ENCODE results near the gene CLASP2.
A peak's percentile ranks its signal among the peaks of the same experiment; 100 is the strongest.
"Not testable (repeated sequence)": the region's sequence is repeated elsewhere in the genome, so short reads cannot be mapped to it uniquely, and the experiment has no call there.

The CLASP2 gene

DNA sequence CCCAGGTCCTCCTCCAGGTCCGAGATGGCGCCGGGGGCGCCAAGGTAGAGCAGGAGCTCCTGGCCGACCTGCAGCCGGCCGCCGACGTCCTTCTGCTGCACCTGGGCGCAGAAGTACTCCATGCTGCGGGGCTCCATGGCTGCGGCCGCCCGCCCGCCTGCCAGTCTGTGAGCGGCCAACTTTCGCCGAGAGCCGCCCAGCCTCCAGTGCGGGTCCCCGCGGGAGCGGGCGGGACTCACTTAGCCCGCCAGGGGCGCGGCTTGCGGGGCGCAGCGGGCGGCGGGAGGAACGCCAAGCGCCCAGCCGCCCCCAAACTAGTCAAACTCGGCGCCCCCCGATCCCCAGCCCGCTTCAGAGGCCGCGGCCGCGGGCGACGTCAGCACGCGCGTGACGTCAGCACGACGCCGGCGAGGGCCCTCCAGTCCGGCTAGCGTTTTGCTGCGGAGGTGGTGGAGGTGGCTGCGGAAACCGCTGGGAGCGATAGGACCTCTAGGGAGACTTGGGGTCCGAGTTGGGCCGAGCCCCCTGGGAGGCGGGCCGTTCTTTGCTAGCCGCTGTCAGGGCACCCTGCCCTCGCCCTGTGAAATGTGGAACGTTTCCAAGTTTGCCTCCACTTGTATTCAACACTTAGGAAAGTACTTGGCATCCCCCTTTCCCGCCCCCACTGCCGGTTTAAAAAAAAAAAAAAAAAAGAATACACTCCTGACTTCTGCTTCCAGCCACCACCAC, at the start of gene CLASP2:
Gene CLASP2 (minus strand): TSS at position 389 of the 729 bp plus-strand sequence. CDS start 252 bp downstream, at position 137.
- Histone ChIP-seq H3K9me3 (ENCODE audit: insufficient read depth, low read length, severe bottlenecking) (no peaks in the 10 kb centered on the region), H3K4me2 (ENCODE audit: insufficient read depth, low read length) (peak within 1 kb of the TSS; percentile 80), H3K9ac (ENCODE audit: low read depth, low read length) (peak within 1 kb of the TSS; percentile 92), H4K20me1 (ENCODE audit: insufficient read depth, low read length) (peaks cover 19% of the 10 kb centered on the region; the same call in 1 of the 2 replicates), H3K27ac (ENCODE audit: low read length) (peak within 1 kb of the TSS; percentile 79), H3K4me3 (ENCODE audit: low read depth in 1 of 2, low read length in 2 of 2) (peak within 1 kb of the TSS; percentile 53 to 88), H3K27me3 (ENCODE audit: insufficient read depth, low read length, poor library complexity) (no peaks in the 10 kb centered on the region), H2AFZ (ENCODE audit: low read depth, low read length) (peak within 1 kb of the TSS; percentile 94), H3K4me1 (ENCODE audit: insufficient read depth, low read length) (peaks cover 38% of the 10 kb centered on the region), H3K79me2 (ENCODE audit: insufficient read depth, low read length) (peaks cover 56% of the 10 kb centered on the region), H3K36me3 (ENCODE audit: insufficient read depth, low read length) (0 out of 2 replicates have a peak, but pooled peaks cover 4% of the 10 kb centered on the region)
- ATAC-seq (ENCODE audit: insufficient read depth, low read depth) (peak; percentile 89), DNase-seq (peak; percentile 85)
- TF ChIP-seq, protein P1, sequence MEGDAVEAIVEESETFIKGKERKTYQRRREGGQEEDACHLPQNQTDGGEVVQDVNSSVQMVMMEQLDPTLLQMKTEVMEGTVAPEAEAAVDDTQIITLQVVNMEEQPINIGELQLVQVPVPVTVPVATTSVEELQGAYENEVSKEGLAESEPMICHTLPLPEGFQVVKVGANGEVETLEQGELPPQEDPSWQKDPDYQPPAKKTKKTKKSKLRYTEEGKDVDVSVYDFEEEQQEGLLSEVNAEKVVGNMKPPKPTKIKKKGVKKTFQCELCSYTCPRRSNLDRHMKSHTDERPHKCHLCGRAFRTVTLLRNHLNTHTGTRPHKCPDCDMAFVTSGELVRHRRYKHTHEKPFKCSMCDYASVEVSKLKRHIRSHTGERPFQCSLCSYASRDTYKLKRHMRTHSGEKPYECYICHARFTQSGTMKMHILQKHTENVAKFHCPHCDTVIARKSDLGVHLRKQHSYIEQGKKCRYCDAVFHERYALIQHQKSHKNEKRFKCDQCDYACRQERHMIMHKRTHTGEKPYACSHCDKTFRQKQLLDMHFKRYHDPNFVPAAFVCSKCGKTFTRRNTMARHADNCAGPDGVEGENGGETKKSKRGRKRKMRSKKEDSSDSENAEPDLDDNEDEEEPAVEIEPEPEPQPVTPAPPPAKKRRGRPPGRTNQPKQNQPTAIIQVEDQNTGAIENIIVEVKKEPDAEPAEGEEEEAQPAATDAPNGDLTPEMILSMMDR (IDR thresholded peaks at IDR 0.05; ENCODE audit: borderline replicate concordance, extremely low read depth, low read length, poor library complexity, severe bottlenecking), result no peak
- no peak for TF ChIP-seq EZH2 (IDR thresholded peaks at IDR 0.05; ENCODE audit: borderline replicate concordance, low read depth, low read length, severe bottlenecking)

DNA sequence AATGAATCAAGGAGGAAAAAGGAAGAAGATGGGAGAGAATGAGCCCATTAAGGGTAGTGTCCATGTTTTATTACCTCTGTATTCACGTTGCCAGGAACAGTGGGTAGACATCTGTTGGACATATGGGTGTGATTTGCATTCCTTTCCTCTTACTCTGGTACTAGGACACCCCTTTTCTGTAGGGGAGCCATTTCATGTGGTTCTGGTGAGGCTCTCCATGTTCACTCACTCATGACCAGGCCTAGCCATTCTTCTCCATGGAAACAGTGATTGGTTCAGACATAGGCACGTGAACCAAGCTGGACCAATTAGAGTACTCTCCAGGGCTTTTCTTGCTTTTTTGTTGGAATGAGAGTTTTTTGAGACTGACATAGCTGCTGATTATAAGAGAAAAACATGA, 40.8 kb upstream of the CLASP2 start:
- H3K4me2 ChIP-seq (ENCODE audit: insufficient read depth, low read length), result no peak overlapping the region
- no peaks in the 10 kb centered on the region for H3K36me3 ChIP-seq (ENCODE audit: insufficient read depth, low read length)
- H3K4me1 ChIP-seq (ENCODE audit: insufficient read depth, low read length), result no peaks in the 10 kb centered on the region
- no peak overlapping the region for H3K27ac ChIP-seq (ENCODE audit: low read length)
- H3K27me3 ChIP-seq (ENCODE audit: insufficient read depth, low read length, poor library complexity), result no peaks in the 10 kb centered on the region
- TF ChIP-seq, protein P1 (IDR thresholded peaks at IDR 0.05; ENCODE audit: borderline replicate concordance, extremely low read depth, low read length, poor library complexity, severe bottlenecking), result no peak
- TF ChIP-seq EZH2 (IDR thresholded peaks at IDR 0.05; ENCODE audit: borderline replicate concordance, low read depth, low read length, severe bottlenecking), result no peak
- no peaks in the 10 kb centered on the region for H3K79me2 ChIP-seq (ENCODE audit: insufficient read depth, low read length)
- H3K9me3 ChIP-seq (ENCODE audit: insufficient read depth, low read length, severe bottlenecking), result no peaks in the 10 kb centered on the region
- DNase-seq, result no peak
- no peak overlapping the region for H3K4me3 ChIP-seq (ENCODE audit: low read depth in 1 of 2, low read length in 2 of 2)
- H2AFZ ChIP-seq (ENCODE audit: low read depth, low read length), result no peak overlapping the region
- no peaks in the 10 kb centered on the region for H4K20me1 ChIP-seq (ENCODE audit: insufficient read depth, low read length)
- ATAC-seq (ENCODE audit: insufficient read depth, low read depth), result no peak
- H3K9ac ChIP-seq (ENCODE audit: low read depth, low read length), result no peak overlapping the region

DNA sequence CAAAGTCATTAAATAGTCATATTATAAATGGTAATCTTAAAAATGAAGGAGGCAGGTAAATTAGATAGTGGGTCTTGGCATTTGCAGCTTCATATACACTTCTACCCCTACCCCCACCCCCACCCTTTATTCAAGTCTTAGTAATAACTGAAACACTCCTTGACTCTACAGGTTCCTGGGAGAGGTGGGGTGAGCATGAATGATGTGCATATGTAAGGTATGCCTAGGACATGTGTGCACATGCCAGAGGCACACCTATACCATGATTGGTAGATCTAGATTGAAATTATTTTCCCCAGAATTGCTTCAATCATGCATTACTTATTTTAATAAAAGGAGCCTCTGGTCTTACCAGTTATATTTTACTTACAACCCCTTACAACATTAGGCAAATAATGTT, 40.2 kb upstream of the CLASP2 start:
- Histone ChIP-seq H4K20me1 (ENCODE audit: insufficient read depth, low read length) (no peaks in the 10 kb centered on the region), H3K4me2 (ENCODE audit: insufficient read depth, low read length) (no peak overlapping the region), H3K79me2 (ENCODE audit: insufficient read depth, low read length) (no peaks in the 10 kb centered on the region), H2AFZ (ENCODE audit: low read depth, low read length) (no peak overlapping the region), H3K4me1 (ENCODE audit: insufficient read depth, low read length) (no peaks in the 10 kb centered on the region), H3K9ac (ENCODE audit: low read depth, low read length) (no peak overlapping the region), H3K9me3 (ENCODE audit: insufficient read depth, low read length, severe bottlenecking) (no peaks in the 10 kb centered on the region), H3K27ac (ENCODE audit: low read length) (no peak overlapping the region), H3K36me3 (ENCODE audit: insufficient read depth, low read length) (no peaks in the 10 kb centered on the region), H3K27me3 (ENCODE audit: insufficient read depth, low read length, poor library complexity) (no peaks in the 10 kb centered on the region), H3K4me3 (ENCODE audit: low read depth in 1 of 2, low read length in 2 of 2) (no peak overlapping the region)
- ATAC-seq (ENCODE audit: insufficient read depth, low read depth) (no peak), DNase-seq (no peak)
- no peak for TF ChIP-seq EZH2 (IDR thresholded peaks at IDR 0.05; ENCODE audit: borderline replicate concordance, low read depth, low read length, severe bottlenecking)
- TF ChIP-seq, protein P1 (IDR thresholded peaks at IDR 0.05; ENCODE audit: borderline replicate concordance, extremely low read depth, low read length, poor library complexity, severe bottlenecking), result no peak

DNA sequence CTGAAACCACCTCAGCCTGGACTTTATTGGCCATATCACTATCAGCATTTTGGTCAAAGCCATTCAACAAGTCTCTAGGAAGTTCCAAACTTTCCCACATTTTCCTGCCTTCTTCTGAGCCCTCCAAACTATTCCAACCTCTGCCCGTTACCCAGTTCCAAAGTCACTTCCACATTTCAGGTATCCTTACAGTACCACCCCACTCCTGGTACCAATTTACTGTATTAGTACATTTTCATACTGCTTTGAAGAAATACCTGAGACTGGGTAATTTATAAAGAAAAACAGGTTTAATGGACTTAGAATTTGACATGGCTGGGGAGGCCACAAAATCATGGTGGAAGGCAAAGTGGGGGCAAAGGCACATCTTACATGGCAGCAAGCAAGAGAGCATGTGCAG, 36.3 kb upstream of the CLASP2 start:
- not testable (repeated sequence) for H3K27me3 ChIP-seq (ENCODE audit: insufficient read depth, low read length, poor library complexity); H4K20me1 ChIP-seq (ENCODE audit: insufficient read depth, low read length); H3K4me2 ChIP-seq (ENCODE audit: insufficient read depth, low read length); H3K4me3 ChIP-seq (ENCODE audit: low read depth in 1 of 2, low read length in 2 of 2); H3K79me2 ChIP-seq (ENCODE audit: insufficient read depth, low read length); H2AFZ ChIP-seq (ENCODE audit: low read depth, low read length); ATAC-seq (ENCODE audit: insufficient read depth, low read depth); DNase-seq; H3K36me3 ChIP-seq (ENCODE audit: insufficient read depth, low read length); H3K9me3 ChIP-seq (ENCODE audit: insufficient read depth, low read length, severe bottlenecking); H3K4me1 ChIP-seq (ENCODE audit: insufficient read depth, low read length); H3K9ac ChIP-seq (ENCODE audit: low read depth, low read length); H3K27ac ChIP-seq (ENCODE audit: low read length)

Data from DND-41 (cell line).